Measurements from ENCODE around the gene ABCA9.

- TF ChIP-seq EZH2 (IDR thresholded peaks at IDR 0.05) (no peak), CTCF (IDR thresholded peaks at IDR 0.05) (no peak), EZH2phosphoT487 (IDR thresholded peaks at IDR 0.05) (no peak)
These were observed 32.6 kb upstream of the ABCA9 start for GRCh38 chr17:69093279-69093789.
